ENCODE results near the gene CD37.
"Not testable (repeated sequence)": the region's sequence is repeated elsewhere in the genome, so short reads cannot be mapped to it uniquely, and the experiment has no call there.

DNA sequence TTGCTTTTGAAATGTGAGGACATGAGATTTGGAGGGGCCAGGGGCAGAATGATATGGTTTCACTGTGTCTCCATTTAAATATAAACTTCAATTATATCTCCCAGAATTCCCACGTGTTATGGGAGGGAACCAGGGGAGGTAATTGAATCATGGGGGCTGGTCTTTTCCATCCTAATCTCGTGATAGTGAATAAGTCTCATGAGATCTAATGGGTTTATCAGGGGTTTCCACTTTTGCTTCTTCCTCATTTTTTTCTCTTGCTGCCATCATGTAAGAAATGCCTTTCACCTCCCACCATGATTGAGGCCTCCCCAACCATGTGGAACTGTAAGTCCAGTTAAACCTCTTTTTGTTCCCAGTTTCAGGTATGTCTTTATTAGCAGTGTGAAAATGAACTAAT is 45.9 kb upstream of the CD37 start:
- TF ChIP-seq, protein P1, sequence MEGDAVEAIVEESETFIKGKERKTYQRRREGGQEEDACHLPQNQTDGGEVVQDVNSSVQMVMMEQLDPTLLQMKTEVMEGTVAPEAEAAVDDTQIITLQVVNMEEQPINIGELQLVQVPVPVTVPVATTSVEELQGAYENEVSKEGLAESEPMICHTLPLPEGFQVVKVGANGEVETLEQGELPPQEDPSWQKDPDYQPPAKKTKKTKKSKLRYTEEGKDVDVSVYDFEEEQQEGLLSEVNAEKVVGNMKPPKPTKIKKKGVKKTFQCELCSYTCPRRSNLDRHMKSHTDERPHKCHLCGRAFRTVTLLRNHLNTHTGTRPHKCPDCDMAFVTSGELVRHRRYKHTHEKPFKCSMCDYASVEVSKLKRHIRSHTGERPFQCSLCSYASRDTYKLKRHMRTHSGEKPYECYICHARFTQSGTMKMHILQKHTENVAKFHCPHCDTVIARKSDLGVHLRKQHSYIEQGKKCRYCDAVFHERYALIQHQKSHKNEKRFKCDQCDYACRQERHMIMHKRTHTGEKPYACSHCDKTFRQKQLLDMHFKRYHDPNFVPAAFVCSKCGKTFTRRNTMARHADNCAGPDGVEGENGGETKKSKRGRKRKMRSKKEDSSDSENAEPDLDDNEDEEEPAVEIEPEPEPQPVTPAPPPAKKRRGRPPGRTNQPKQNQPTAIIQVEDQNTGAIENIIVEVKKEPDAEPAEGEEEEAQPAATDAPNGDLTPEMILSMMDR (IDR thresholded peaks at IDR 0.05), result not testable (repeated sequence)
- not testable (repeated sequence) for TF ChIP-seq POLR2A (IDR thresholded peaks at IDR 0.05)

Data from body of pancreas (tissue), 4 donors.